Smooth muscle cell of trachea (primary cell): Measurements from ENCODE around the gene CYP2U1. TPM values are rescaled to one million over a fixed set of nuclear protein-coding genes. Genes with fewer than 3 reads are reported as not detected.

ENCODE experiments used
- total RNA-seq: library from RNA; depleted of rRNA; stranded (reverse); fragments of >200 nt; gene quantifications from 2 replicates; pipeline ENCODE4 v1.2.1, GENCODE V29; 2014

Gene CYP2U1
- total RNA-seq = 14.1 and 32.1 TPM in 2 replicates

DNA sequence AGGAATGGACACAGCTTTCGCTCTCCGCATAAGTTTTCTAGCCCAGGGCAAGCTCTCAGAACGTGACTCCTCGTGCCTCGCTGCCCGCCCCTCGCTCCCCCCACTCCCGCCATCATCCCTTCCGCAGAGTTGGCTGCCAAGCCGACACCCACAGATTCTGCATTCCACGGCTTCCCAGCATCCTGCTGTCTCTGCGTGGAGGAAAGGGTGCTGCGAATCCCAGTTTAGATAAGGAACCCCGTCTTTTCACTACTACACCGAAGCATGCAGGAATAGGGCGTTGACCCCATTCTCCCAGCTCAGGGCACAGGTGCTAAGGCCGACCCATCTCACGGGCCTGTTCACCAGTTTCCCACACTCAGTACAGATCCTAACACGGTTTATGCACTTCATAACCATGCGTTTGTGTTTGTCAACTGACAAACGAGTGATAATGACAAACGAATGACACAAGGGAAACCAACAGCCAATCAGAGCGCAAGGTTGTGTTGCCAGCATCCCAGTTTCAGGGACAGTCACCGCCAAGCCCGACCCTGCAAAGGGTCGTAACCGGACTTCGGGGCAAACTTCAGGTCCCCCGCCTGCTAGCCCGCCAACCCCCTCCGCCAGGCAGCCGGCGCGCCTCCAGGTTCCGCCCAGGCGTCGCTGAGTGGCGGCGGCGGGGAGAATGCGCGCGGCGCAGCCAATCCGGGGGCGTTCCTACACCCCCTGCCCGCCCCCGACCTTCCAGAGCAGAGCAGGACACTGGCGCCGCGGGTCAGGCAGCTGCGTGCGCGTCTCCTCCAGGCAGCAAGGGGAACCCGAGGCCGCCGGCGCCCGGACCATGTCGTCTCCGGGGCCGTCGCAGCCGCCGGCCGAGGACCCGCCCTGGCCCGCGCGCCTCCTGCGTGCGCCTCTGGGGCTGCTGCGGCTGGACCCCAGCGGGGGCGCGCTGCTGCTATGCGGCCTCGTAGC is at the start of gene CYP2U1:
Gene CYP2U1 (plus strand): TSS at position 729 of the 954 bp plus-strand sequence. CDS start 95 bp downstream, at position 824.

DNA sequence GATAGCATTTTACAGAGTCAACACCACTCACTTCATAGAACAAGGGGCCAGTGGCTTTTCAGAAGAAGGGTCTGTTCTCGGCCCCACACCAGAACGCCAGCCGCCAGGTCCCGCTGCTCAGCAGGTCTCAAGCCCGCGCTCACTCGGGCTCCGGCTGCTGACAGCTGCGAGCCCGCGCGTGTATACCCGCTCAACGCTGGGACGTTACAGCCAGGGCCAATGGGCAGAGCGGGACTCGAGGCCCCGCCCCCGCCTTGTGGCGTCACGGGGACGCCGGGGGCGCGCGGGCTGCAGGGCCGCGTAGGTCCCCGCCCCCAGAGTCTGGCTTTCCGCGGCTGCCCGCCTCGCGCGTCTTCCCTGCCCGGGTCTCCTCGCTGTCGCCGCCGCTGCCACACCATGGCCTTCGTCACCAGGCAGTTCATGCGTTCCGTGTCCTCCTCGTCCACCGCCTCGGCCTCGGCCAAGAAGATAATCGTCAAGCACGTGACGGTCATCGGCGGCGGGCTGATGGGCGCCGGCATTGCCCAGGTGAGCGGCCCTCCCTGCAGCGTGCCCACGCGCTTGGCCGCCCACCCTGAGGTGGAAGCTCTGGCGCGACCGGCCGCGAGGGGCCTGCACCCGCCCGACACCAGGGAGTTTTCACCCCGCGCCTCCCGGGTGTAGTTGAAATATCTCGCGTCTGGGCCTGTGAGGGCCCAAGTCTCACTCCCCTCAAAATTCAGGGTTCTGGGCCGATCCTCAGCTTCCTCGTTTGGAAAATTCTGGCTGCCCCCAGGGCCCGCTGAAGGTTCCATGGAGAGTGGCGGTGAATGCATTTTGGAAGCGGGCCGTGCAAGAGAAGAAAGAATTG is 58.4 kb downstream of the CYP2U1 start, which contains the start of gene HADH:
Gene HADH (plus strand): TSS at position 353 of the 850 bp plus-strand sequence. CDS start 44 bp downstream, at position 397.

Other genes starting within 250 kb of the CYP2U1 start
- gene PAPSS1, start 211.3 kb upstream of the CYP2U1 start, total RNA-seq = 63.7 and 83.9 TPM in 2 replicates
- gene SGMS2, start 106.6 kb upstream of the CYP2U1 start, total RNA-seq = 114 and 180 TPM in 2 replicates
- 13.6 and 25.5 TPM in 2 replicates for gene HADH, start 58.3 kb downstream of the CYP2U1 start, total RNA-seq
- gene LEF1, start 237.4 kb downstream of the CYP2U1 start, total RNA-seq = 0.33 TPM in 1 of 2 replicates, not detected in the other